A549 (cell line): ENCODE results near the gene GPM6B. TPM values are rescaled to one million over a fixed set of nuclear protein-coding genes. Genes with fewer than 3 reads are reported as not detected.

ENCODE experiments used
- ATAC-seq, 2 experiments: fragments of 200-7000 bp in 1 of 2; fragments of >200 bp in 1 of 2; cut with Nextera tagmentation in 1 of 2; cut with Tn5 transposase in 1 of 2; 3 replicates each; pipeline versions ENCODE4 v1.8.0 to v1.9.1; 2018 to 2020; ENCODE audit warnings: mild to moderate bottlenecking in 1 of 2, moderate library complexity in 1 of 2
- CTCF ChIA-PET: fragments of 300-600 bp; sonication (Branson Sonifier 250); formaldehyde crosslinking; extraction: SDS; loops from one replicate; lab custom pipeline; 2021; ENCODE audit warnings: antibody characterized with exemption, inconsistent platforms; lab: Yijun Ruan, JAX
- POLR2A ChIA-PET: fragments of 350-600 bp; formaldehyde crosslinking; extraction: SDS; loops from one replicate; lab custom pipeline; 2021; ENCODE audit warnings: antibody characterized with exemption, inconsistent platforms; lab: Yijun Ruan, JAX
- DNase-seq, 2 experiments: peaks; one replicate each; pipeline versions ENCODE4 v3.0.0 to v3.0.0-alpha.2; 2011 to 2016; ENCODE audit warnings: low read depth in 1 of 2, low spot score in 1 of 2
- FAIRE-seq: peaks from 2 replicates; lab custom pipeline; 2011; peaks lifted over from hg19 to GRCh38; lab: Jason Lieb, UNC
- H3K27ac ChIP-seq, 2 experiments: fragments of >200 bp; sonication (Bioruptor Twin); formaldehyde crosslinking; 3 replicates each; pipeline ENCODE4 v1.5.1; 2016 to 2017
- H3K4me1 ChIP-seq: fragments of >200 bp; sonication (Bioruptor Twin); formaldehyde crosslinking; 3 replicates; pipeline ENCODE4 v1.6.1; 2016
- H3K4me2 ChIP-seq: fragments of >200 bp; sonication (Bioruptor Twin); formaldehyde crosslinking; 3 replicates; pipeline ENCODE4 v1.6.1; 2016
- H3K4me3 ChIP-seq: fragments of >200 bp; sonication (Bioruptor Twin); formaldehyde crosslinking; 3 replicates; pipeline ENCODE4 v1.5.1; 2016
- H3K9me3 ChIP-seq: fragments of >200 bp; sonication (Bioruptor Twin); formaldehyde crosslinking; 3 replicates; pipeline ENCODE4 v1.6.1; 2016
- BHLHE40 ChIP-seq: IDR thresholded peaks from 2 replicates; pipeline ENCODE4 v1.6.1; 2012; ENCODE audit warnings: low read depth, low read length, inconsistent platforms
- CBX2 ChIP-seq: fragments of 200-600 bp; sonication (generic); IDR thresholded peaks from 2 replicates; pipeline ENCODE4 v1.6.1; 2016; ENCODE audit warnings: low read depth, mild to moderate bottlenecking, borderline replicate concordance
- CBX8 ChIP-seq: fragments of 200-600 bp; sonication (generic); IDR thresholded peaks from 2 replicates; pipeline ENCODE4 v1.6.1; 2016
- CEBPB ChIP-seq, 2 experiments: fragments of >200 bp in 1 of 2; sonication (Bioruptor Twin) in 1 of 2; formaldehyde crosslinking in 1 of 2; IDR thresholded peaks; 2 replicates each; pipeline ENCODE4 v1.6.1; 2012 to 2016
- CHD4 ChIP-seq: fragments of 200-600 bp; sonication (generic); IDR thresholded peaks from 2 replicates; pipeline ENCODE4 v1.6.1; 2016; ENCODE audit warnings: antibody characterized with exemption, mild to moderate bottlenecking, borderline replicate concordance
- CTCF ChIP-seq: fragments of >200 bp; sonication (Bioruptor Twin); formaldehyde crosslinking; IDR thresholded peaks from 3 replicates; pipeline ENCODE4 v1.5.1; 2016
- EHF ChIP-seq: fragments of 250-450 bp; sonication (Bioruptor Pico); IDR thresholded peaks from 2 replicates; pipeline ENCODE4 v1.5.0; 2020; ENCODE audit warnings: mild to moderate bottlenecking
- EHMT2 ChIP-seq: fragments of 200-600 bp; sonication (generic); IDR thresholded peaks from 2 replicates; pipeline ENCODE4 v1.6.1; 2016; ENCODE audit warnings: antibody characterized with exemption, low read depth, mild to moderate bottlenecking, moderate library complexity
- FOSB ChIP-seq: fragments of 250-450 bp; sonication (Bioruptor Pico); IDR thresholded peaks from 2 replicates; pipeline ENCODE4 v1.5.0; 2020; ENCODE audit warnings: mild to moderate bottlenecking, moderate library complexity
- GATA3 ChIP-seq: IDR thresholded peaks from 2 replicates; pipeline ENCODE4 v1.6.1; 2012; ENCODE audit warnings: borderline replicate concordance
- HOXA7 ChIP-seq: fragments of 250-450 bp; sonication (Bioruptor Pico); IDR thresholded peaks from 2 replicates; pipeline ENCODE4 v1.5.0; 2020; ENCODE audit warnings: mild to moderate bottlenecking, moderate library complexity
- HOXB13 ChIP-seq: fragments of 250-450 bp; sonication (Bioruptor Pico); IDR thresholded peaks from 2 replicates; pipeline ENCODE4 v1.5.0; 2020; ENCODE audit warnings: low read depth, mild to moderate bottlenecking, moderate library complexity
- HOXB5 ChIP-seq: fragments of 250-450 bp; sonication (Bioruptor Pico); IDR thresholded peaks from 2 replicates; pipeline ENCODE4 v1.5.0; 2020; ENCODE audit warnings: mild to moderate bottlenecking, moderate library complexity
- JUN ChIP-seq, 2 experiments: fragments of >200 bp; sonication (Bioruptor Twin); formaldehyde crosslinking; IDR thresholded peaks; 2 replicates in 1 of 2; 3 replicates in 1 of 2; pipeline ENCODE4 v1.6.1; 2016 to 2017
- KDM1A ChIP-seq: fragments of 200-600 bp; sonication (generic); IDR thresholded peaks from 2 replicates; pipeline ENCODE4 v1.6.1; 2016; ENCODE audit warnings: low read depth, mild to moderate bottlenecking
- KDM5A ChIP-seq: fragments of 200-600 bp; sonication (generic); IDR thresholded peaks from 2 replicates; pipeline ENCODE4 v1.6.1; 2016; ENCODE audit warnings: antibody characterized with exemption, mild to moderate bottlenecking
- NFE2L2 ChIP-seq: fragments of 150-350 bp; conservative IDR thresholded peaks from 2 replicates; pipeline ENCODE4 v1.6.1; 2014; ENCODE audit warnings: low read length
- PBX3 ChIP-seq: IDR thresholded peaks from 2 replicates; pipeline ENCODE4 v1.6.1; 2012
- SMC3 ChIP-seq: fragments of >200 bp; sonication (Bioruptor Twin); formaldehyde crosslinking; IDR thresholded peaks from 3 replicates; pipeline ENCODE4 v1.6.1; 2018; ENCODE audit warnings: inconsistent platforms
- SREBF2 ChIP-seq: fragments of 450-650 bp; IDR thresholded peaks from 2 replicates; pipeline ENCODE4 v1.6.1; 2014; ENCODE audit warnings: mild to moderate bottlenecking, moderate library complexity
- TFCP2L1 ChIP-seq: fragments of 250-450 bp; sonication (Bioruptor Pico); IDR thresholded peaks from 2 replicates; pipeline ENCODE4 v1.5.0; 2021; ENCODE audit warnings: mild to moderate bottlenecking
- TP53 ChIP-seq: fragments of 250-450 bp; sonication (Bioruptor Pico); IDR thresholded peaks from 2 replicates; pipeline ENCODE4 v1.5.0; 2021; ENCODE audit warnings: mild to moderate bottlenecking, moderate library complexity
- ZC3H11A ChIP-seq: fragments of 450-650 bp; IDR thresholded peaks from 2 replicates; pipeline ENCODE4 v1.6.1; 2014; ENCODE audit warnings: antibody characterized with exemption, mild to moderate bottlenecking
- ZFP36 ChIP-seq: fragments of 450-650 bp; IDR thresholded peaks from 2 replicates; pipeline ENCODE4 v1.6.1; 2014; ENCODE audit warnings: borderline replicate concordance; ENCODE audit not compliant: partially characterized antibody
- ZNF302 ChIP-seq: fragments of 250-450 bp; sonication (Bioruptor Pico); IDR thresholded peaks from 2 replicates; pipeline ENCODE4 v1.9.0; 2021; ENCODE audit warnings: inconsistent platforms, mild to moderate bottlenecking, moderate library complexity
- ZSCAN20 ChIP-seq: fragments of 250-450 bp; sonication (Bioruptor Pico); IDR thresholded peaks from 2 replicates; pipeline ENCODE4 v1.8.0; 2022; ENCODE audit warnings: mild to moderate bottlenecking, moderate library complexity
- WGBS: methylation state at CpG from one replicate; pipeline ENCODE4 v1.1.6; 2017; ENCODE audit errors: missing lambda C conversion rate; 5-methylcytosine and 5-hydroxymethylcytosine counted together
- polyA plus RNA-seq, 4 experiments: library from polyadenylated mRNA; depleted of rRNA in 3 of 4; stranded (reverse); fragments of >200 nt; fragmentation: RNase III in 1 of 4; extraction: RNeasy Plus Mini Kit Qiagen cat#74134 plus additional on column Dnase treatment in 1 of 4; gene quantifications; 2 replicates in 3 of 4; 3 replicates in 1 of 4; pipeline ENCODE4 v1.2.3, GENCODE V29; 2011 to 2017
- TF ChIP-seq, protein P1 (sequence below): fragments of >200 bp; sonication (Bioruptor Twin); formaldehyde crosslinking; IDR thresholded peaks from 3 replicates; pipeline ENCODE4 v1.6.1; 2016
- TF ChIP-seq, protein P2 (sequence below): fragments of >200 bp; sonication (Bioruptor Twin); formaldehyde crosslinking; IDR thresholded peaks from 2 replicates; pipeline ENCODE4 v1.6.1; 2016

Gene GPM6B
- polyA plus RNA-seq, 2 of the 4 experiments (the other 2 are of a cell fraction) = 0.05 to 0.10 TPM

GRCh38 chrX:13793897-13794296, 23.0 kb downstream of the GPM6B start (continued):
- no peak for TF ChIP-seq CTCF
- TF ChIP-seq ZNF302 (CRISPR knock-in tag) = no peak
- TF ChIP-seq, protein P1, sequence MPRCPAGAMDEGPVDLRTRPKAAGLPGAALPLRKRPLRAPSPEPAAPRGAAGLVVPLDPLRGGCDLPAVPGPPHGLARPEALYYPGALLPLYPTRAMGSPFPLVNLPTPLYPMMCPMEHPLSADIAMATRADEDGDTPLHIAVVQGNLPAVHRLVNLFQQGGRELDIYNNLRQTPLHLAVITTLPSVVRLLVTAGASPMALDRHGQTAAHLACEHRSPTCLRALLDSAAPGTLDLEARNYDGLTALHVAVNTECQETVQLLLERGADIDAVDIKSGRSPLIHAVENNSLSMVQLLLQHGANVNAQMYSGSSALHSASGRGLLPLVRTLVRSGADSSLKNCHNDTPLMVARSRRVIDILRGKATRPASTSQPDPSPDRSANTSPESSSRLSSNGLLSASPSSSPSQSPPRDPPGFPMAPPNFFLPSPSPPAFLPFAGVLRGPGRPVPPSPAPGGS = no peak
- no peak for TF ChIP-seq ZC3H11A
- no peak for TF ChIP-seq HOXB5 (CRISPR knock-in tag)
- no peak for TF ChIP-seq ZFP36
- TF ChIP-seq HOXA7 (CRISPR knock-in tag) = no peak
- TF ChIP-seq, all 56 proteins: peak for 0

DNA sequence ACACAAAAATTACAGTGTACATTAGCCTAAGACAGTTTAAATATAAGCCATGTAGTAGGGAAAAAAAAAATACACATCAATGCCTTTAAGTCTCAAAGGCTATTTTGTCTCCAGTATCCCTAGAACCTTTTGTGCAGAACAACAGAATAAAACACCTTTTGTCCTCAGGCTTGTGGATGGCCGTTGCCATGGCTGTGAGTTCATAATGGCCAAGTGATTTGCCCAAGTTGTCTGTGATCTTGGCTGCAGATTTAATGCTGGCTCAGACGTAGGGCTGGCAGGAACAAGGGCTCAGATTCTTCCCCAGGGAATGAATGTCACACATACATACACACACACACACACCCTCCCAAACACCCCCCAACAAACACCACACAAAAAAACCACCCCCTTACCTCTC, 25.3 kb downstream of the GPM6B start:
- no peak overlapping the region for H3K4me2 ChIP-seq
- CTCF ChIA-PET = no interaction called here
- 18% methylated on average over 2 of the region's 2 CpGs for WGBS
- H3K4me1 ChIP-seq = no peaks in the 10 kb centered on the region
- no peak for DNase-seq
- no peak for ATAC-seq
- no peak for FAIRE-seq
- H3K4me3 ChIP-seq = no peak overlapping the region
- no peak for TF ChIP-seq ZSCAN20 (CRISPR knock-in tag)
- no peak for TF ChIP-seq CBX8
- no peak for TF ChIP-seq CEBPB (IDR thresholded peaks at IDR 0.05)
- no peak for TF ChIP-seq HOXB13 (CRISPR knock-in tag)
- no peak for TF ChIP-seq FOSB (CRISPR knock-in tag)
- TF ChIP-seq, all 56 proteins: peak for 0
- H3K9me3 ChIP-seq = no peaks in the 10 kb centered on the region
- H3K27ac ChIP-seq = no peak overlapping the region
- POLR2A ChIA-PET = no interaction called here

DNA sequence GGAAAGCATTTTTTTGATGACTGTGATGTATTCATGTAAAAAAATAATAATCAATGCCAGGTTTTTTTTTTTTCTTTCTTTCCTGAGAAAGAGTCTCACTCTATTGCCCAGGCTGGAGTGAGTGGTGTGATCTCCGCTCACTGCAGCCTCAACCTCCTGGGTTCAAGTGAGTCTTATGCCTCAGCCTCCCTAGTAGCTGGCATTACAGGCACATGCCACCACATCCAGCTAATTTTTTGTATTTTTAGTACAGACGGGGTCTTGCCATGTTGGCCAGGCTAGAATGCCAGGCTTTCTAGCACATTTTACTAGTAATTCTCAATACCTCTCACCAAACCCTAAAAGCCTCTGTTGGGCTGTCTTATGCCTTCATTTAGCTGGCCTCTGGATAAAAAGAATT, 25.7 kb downstream of the GPM6B start:
- CTCF ChIA-PET = interaction anchor here (0.7 to 1.2 kb wide), 3 partner anchors 241 to 1451 kb away, joined by 3 to 5 read pairs (median 3); no protein-coding TSS in a partner anchor
- H3K9me3 ChIP-seq = no peaks in the 10 kb centered on the region
- no peak overlapping the region for H3K4me3 ChIP-seq
- no peak overlapping the region for H3K27ac ChIP-seq
- POLR2A ChIA-PET = no interaction called here
- no peaks in the 10 kb centered on the region for H3K4me1 ChIP-seq
- TF ChIP-seq HOXA7 (CRISPR knock-in tag) (no peak), SREBF2 (no peak), ZNF302 (CRISPR knock-in tag) (no peak), JUN (IDR thresholded peaks at IDR 0.05) (no peak), BHLHE40 (no peak), SMC3 (no peak), KDM1A (no peak), TP53 (CRISPR knock-in tag) (no peak), ZC3H11A (no peak), TFCP2L1 (CRISPR knock-in tag) (no peak), EHF (no peak), GATA3 (no peak), EHMT2 (no peak), PBX3 (no peak), NFE2L2 (no peak), KDM5A (no peak), CHD4 (no peak), CBX2 (no peak)
- TF ChIP-seq, protein P2, sequence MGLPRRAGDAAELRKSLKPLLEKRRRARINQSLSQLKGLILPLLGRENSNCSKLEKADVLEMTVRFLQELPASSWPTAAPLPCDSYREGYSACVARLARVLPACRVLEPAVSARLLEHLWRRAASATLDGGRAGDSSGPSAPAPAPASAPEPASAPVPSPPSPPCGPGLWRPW = no peak
- ATAC-seq = no peak
- no peak for FAIRE-seq
- no peak for DNase-seq
- 66% methylated on average over 2 of the region's 2 CpGs for WGBS
- H3K4me2 ChIP-seq = no peak overlapping the region
